ENCODE measurements around the gene RSAD1.

RSAD1 gene

DNA sequence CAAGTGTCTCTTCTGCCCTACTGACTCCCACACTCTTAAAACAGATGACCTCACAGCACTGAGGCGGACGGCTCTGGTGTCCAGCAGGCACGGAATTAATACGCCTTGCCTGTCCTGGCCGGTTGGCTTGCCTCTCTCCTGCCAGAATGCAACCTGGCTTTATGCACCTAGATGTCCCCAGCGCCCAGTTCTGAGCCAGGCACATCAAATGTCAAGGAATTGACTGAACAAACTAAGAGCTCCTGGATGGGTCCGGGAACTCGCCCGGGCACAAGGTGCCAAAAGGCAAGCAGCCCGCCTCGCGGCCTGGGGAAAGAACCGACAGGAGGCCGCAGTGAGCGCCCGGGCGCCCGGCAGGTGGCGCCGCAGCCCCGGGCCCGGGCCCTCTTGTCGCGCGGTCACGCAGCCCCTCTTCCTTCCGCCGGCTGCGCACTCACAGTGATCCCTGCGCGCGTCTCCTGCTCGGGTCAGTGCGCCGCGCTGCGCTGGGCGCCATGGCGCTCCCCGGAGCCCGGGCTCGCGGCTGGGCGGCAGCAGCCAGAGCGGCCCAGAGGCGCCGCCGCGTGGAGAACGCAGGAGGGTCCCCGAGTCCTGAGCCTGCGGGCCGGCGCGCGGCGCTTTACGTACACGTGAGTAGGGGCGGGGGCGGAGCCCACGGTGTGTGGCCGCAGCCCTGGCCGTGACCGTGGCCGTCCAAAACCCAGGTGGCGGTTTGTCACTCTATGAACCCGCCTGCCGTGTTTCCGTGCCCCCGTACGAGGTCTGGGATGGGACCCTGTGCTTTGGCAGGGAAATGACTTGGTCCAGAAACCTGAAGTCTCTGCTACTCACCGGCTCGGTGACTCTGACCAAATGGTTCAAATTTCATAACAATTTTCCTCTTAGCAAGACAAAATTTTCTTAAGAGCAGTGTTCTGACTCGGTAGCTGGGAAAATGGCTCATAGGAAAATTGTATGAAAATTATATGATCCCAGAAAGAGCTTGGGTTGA, at the start of gene RSAD1:
RSAD1 (plus strand) TSS at position 470 of the 991 bp plus-strand sequence; CDS start at position 495, 25 bp downstream.
- peak; percentile 73 to 76 for DNase-seq (ENCODE audit: low read depth in 2 of 2)

DNA sequence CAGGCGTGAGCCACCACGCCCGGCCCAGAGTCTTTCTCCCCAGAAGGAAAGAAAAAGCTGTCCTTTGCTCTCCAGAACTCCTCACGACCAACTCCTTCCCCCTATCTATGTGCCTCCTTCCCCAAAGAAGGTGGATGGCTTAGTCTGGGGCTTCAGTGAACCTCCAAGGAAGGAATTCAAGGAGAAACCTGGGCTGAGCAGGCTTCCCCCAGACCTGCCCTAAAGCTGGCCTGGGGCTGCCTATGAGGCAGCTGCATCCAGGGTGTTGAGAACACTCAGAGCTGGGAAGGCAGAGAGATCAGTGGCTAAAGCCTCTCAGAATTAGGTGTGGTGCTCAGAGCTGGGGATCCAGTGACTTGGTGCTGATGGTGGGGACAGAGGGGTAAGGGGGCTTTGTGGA, 48.9 kb upstream of the RSAD1 start:
- DNase-seq (ENCODE audit: low read depth in 2 of 2) = no peak

DNA sequence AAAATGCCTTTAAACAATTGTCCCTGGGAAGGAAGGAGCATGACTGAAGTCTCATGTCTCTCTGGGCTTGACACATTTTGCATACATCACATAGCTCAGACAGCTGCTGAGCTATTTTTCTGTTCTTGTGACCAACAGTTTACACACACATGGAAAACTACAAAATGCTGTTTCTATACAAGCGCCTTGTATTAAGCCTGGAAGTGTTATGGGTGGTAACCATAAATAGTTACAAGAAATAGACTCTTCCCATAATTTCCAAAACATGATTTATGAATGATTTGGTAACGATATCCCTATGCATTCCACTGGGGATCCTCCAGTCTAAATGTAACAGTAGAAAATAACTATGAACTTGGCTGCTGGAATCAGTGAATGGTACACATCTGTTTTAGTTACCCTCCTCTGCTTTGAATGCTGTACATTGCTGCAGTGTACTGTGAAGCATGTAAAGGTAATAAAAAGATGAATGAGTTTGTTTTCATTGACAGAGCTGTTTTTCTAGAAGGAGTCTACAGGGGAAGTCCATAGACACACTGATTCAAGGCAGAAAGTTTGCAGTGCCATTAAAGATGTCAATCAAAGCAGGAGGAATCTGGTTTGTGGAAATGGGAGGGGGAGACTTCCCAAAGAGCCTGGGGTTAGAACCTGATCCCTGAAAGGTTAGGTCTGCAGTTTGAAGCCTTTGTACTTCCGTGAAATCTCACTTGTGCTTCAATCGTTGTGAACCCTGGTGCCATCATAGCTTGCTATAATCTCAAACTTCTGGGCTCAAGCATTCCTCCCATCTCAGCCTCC, 47.6 kb upstream of the RSAD1 start:
- DNase-seq (ENCODE audit: low read depth in 2 of 2) = no peak

DNA sequence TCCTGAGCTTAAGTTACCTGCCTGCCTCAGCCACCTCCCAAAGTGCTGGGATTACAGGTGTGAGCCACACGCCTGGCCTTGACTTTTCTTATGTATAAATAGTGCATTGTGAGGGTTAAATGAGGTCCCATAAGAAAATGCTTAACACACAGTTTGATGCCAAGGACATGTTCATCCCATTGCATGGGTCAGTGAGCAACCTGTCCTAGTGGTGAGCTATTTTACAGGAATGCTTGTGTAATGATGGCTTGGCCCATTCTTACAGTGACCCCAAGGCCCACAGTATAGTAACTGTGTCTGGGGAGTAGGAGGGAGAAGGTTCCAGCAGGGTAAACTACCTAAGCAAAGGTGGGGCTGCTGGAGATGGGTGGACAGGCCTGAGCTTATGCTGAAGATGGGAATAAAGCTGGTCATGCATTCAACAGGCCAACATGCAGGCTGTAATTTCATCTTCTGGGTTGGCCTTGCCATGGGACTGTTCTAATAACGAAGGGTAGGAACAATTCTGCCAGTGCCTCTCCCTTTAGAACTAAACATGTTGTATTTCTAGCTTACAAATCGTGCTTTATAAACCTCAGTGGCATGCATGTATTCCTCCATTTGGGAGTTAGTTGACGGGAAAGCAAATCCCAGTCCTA, 46.4 kb upstream of the RSAD1 start:
- DNase-seq (ENCODE audit: low read depth in 2 of 2) = no peak

DNA sequence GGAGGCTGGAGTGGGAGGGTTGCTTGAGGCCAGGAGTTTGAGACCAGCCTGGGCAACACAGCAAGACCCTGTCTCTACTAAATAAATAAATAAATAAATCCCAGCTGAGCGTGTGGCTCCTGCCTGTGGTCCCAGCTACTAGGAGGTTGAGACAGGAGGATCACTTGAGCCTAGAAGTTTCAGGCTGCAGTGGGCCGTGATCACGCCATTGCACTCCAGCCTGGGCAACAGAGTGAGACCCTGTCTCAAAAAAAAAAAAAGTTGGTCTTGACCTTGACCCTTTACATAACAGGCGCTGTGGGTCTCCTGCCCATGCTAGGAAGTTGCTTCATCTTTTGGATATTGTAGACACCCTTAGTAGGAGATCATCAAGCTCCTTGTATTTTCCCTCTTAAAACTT, 41.3 kb upstream of the RSAD1 start:
- DNase-seq (ENCODE audit: low read depth in 2 of 2) = no peak

DNA sequence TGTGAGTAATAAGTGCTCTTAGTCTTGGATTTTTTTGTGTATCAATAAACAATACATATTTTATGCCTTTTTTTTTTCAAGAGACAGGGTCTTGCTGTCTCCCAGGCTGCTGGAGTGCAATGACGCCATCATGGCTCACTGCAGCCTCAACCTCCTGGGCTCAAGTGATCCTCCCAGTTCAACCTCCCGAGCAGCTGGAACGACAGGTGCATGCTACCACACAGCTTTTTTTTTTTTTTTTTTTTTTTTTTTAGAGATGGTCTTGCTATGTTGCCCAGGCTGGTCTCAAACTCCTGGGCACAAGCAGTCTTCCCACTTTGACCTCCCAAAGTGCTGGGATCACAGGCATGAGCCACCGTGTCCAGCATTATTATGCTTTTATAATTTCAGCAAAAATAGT, 39.7 kb upstream of the RSAD1 start:
- no peak for DNase-seq (ENCODE audit: low read depth in 2 of 2)

DNA sequence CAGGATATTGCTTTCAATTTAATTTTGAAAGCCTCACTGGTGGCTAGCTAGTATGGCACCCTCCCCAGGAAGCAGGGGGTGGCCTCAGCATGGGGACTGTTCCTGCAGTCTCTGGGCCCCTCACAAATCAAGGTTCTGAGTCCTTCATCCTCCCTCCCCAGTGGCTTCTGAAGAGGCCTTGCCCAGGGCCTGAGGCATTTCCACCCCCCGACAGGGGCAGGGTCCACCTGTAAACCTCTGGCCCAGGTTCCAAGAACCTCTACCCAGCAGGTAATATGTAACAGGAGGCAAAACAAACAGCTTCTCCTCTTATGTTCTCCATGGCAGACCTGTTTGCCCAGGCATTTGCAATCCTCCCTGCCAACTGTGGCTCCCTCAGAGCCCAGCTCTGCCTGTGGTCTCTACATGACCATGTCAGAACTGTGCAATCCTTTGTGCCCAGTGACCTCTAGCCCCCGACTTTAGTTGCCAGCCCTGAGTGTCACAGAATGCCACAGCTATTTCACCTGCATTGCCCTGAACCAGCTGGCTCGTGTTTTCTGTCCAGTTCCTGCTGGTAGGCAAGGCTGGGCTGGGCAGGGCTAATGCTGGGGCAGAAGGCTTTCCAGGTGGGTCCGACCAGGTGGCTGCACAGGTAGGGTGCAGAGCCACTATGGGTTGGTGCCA, 38.4 kb upstream of the RSAD1 start:
- DNase-seq (ENCODE audit: low read depth in 2 of 2) = no peak

DNA sequence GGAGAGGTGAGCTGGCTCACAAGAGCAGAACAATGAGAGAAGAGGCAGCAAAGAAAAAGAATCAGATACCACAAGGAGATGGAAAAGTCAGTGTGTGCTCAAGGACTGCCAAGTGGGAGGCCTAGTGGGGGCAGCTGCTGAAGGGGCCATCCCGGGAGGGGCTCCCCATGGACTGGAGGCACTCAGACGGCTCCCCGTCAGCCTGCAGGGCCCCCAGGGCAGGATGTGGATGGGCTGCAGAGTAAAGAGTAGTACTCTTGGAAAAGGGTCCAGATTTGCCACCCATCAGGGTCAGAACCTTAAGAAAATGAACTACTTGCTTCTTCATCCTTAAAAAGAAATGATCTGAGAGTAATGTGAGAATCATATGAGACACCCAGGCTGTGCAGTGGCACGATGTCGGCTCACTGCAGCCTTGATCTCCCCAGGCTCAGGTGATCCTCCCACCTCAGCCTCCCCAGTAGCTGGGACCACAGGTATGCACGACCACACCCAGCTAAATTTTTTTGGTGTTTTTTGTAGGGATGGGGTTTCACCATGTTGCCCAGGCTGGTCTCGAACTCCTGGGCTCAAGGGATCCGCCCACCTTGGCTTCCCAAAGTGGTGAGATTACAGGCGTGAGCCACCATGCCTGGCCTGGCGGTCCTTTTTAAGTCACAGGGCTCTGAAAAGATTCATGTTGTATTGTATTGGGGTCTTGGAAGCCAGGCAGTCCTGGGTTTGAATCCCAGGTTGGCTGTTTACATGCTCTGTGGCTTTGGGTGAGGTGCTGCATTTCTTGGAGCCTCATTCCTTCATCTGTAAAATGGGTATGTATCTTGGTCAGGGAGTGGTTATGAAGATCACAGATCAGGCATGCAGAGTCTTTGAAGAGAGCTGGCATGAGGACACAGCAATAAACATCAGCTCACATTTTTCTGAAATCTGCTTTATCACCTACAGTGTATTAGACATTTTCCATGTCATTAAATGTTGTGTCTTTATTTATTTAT, 37.5 kb upstream of the RSAD1 start:
- no peak for DNase-seq (ENCODE audit: low read depth in 2 of 2)

DNA sequence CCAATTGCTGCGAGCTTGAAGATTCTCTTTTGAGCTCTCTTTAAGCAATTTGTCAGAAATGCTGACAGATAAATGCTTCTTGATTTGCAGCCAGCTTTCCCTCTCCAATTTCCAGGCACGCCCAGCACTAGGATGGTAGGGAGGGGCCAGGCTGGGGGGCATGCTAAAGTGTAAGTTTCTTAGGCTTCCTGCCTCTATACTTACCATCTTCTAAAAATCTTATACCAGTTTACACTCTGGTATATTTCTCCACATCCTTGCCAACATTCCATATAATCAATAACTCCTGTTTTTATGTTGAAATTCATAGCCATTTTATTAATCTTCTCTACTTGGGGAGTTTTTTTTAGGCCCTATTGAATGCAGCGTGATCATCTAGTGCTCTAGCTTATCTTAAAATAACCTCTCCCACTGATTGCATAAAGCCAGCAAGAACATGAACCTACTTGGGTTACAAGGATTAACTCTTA, 35.1 kb upstream of the RSAD1 start:
- DNase-seq (ENCODE audit: low read depth in 2 of 2) = no peak

DNA sequence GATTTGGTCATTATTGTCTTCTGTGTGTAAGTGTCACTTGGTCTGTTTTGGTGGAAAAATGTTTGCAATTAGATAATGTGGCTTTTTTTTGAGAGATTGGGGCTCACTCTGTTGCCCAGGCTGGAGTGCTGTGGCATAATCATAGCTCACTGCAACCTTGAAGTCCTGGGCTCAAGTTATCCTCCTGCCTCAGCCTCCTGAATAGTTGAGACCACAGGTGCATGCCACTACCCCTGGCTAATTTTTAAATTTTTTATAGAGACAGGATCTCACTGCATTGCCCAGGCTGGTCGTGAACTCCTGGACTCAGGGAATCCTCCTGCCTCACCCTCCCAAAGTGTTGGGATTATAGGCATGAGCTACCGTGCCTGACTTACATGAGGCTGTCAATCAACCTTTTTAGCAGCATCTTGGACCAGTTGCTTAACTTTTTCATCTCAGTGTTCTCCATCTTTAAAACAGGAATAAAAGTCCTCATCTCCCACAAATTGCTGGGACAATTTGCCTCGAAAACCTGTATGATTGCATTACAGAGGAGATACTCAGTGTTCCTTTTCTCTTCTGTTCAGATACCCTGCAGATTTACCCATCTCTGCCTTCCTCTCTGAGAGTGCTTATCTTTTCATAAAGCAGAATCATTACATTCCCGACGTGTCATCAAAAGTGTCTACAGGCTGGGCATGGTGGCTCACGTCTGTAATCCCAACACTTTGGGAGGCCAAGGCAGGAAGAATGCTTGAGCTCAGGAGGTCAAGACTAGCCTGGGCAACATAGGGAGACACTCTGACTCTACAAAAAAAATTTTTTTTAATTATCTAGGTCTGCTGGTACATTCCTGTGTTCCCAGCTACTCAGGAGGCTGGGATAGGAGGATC, 33.6 kb upstream of the RSAD1 start:
- no peak for DNase-seq (ENCODE audit: low read depth in 2 of 2)

DNA sequence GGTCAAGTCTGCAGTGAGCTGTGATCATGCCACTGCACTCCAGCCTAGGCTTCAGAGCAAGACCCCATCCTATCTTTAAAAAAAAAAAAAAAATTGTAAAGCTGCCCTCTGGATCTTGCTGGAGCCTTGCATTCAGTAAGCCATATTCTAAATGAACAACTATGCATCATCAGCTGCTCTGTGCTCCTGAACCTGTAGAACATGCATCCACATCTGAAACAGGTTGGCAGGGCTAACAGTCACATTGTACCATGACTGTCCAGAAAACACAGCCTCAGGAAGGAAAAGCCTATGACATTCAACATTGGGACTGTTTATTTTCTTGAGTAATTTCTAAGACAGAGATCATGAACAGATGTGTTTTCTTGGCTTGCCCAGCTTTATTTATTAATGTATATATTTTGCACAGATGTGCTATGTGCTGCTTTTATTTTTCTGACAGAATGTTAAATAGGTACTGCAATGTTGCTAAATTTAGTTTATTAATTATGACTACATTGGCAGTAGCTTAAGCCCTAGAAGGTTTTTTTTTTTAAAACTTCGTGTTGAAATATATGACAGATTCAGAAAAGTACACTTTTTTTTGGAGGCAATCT, 32.8 kb upstream of the RSAD1 start:
- DNase-seq (ENCODE audit: low read depth in 2 of 2) = no peak

DNA sequence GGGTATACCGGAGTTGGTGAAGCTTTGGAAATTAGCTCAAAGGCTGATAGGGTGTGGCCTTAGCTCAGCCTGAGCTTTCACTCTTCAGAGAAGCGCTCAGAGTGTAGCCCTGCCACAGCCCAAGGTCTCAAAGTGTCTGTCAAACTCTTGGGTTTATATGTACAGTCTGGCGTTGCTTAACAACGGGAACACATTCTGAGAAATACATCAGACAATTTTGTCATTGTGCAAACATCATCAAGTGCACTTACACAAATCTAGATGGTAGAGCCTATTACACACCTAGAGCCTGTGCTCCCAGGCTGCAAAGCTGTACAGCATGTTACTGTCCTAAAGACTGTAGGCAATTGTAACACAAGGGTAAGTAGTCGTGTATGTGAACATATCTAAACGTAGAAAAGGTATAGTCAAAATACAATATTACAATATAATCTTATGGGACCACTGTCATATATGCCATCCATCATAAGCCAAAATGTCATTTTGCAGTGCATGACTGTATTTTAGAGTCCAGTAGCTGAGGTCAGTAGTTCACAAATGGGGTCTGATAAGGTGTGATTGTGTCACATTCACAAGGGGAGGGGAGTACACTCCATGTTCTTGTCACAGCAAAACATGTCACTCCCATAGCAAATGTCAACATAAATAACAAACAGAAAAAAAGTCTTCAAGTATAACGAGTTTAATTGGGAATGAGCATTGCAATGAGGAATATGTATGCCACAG, 30.6 kb upstream of the RSAD1 start:
- DNase-seq (ENCODE audit: low read depth in 2 of 2) = no peak

DNA sequence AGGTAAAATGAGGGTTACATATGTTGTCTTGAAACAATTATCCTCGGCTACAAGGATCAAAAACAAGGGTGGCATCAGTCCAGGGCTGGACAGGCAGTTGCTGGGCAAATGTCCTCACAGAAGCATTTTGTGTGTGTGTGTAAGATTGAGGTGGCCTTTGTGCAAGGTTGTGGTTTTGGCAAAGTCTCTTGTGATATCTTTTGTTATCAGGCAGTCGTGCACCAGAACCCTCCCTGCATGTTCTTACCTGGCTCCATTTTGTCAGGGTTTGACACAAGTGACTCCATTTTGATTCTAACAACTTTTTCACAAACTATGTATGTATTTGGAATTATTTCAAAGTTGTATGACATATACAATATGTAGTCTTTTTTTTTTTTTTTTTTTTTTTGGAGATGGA, 30.0 kb upstream of the RSAD1 start:
- no peak for DNase-seq (ENCODE audit: low read depth in 2 of 2)

DNA sequence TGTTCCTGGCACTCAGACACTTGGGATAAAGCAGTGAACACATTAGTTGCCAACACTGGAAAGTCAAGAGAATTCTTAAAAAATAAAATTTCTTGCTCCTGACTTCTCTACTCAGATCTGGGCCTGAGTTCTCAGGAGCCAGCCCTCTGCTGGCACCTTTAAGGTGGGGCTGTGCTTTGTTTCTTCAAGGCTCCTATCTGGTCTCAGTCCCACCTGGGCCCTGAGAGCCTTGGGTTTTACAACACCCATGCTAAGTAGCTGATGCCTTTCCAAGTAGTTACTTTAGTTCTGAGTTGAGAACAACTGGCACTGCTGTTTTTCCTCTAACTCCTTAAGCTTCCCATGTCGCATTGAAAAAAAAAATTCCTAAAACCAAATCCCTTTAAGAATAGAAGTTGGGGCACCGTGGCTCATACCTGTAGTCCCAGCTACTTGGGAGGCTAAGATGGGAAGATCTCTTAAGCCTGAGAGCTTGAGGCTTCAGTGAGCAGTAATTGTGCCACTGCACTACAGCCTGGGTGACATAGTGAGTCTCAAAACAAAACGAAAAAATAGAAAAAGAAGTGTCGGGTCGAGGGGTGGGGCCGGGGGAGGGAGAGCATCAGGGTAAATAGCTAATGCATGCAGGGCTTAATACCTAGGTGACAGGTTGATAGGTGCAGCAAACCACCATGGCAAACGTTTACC, 26.6 kb upstream of the RSAD1 start:
- no peak for DNase-seq (ENCODE audit: low read depth in 2 of 2)

DNA sequence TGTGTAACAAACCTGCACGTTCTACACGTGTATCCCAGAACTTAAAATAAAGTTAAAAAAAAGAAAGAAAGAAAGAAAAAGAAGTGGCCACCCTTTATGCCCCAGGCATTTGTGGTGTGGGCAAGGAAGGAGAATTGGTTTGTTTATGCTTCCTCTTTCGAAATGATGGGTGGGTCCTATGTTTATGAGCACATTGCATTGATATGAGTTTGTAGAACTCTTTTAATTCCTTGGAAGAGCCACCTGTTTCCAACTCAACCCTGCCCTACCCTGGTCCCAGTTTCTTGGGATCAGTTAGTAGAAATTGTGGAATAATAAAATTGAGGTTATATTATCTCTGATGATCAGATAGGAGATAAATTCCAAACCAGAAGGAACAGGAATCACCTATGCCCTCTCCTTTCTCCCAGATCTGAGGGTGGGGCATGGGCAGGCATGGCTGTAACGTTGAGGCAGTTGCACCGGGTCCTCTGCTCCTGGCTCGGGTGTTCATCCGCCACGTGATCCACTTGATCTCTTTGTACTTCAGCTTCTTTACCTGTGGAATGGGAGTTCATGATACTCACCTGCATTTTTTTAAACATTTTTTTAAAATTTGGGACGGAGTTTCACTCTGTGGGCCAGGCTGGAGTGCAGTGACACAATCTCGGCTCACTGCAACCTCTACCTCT, 25.9 kb upstream of the RSAD1 start:
- DNase-seq (ENCODE audit: low read depth in 2 of 2) = no peak

DNA sequence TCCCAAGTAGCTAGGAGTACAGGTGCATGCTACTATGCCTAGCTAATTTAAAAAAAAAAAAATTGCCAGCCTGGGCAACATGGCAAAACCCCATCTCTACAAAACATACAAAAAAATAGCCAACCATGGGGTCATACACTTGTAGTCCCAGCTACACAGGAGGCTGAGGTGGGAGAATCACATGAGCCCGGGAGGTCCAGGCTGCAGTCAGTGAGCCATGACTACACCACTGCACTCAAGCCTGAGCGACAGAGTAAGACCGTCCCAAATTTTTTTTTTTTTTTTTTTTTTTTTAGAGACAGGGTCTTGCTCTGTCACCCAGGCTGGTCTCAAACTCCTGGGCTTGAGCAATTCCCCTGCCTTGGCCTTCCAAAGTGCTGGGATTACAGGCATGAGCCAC, 24.8 kb upstream of the RSAD1 start:
- DNase-seq (ENCODE audit: low read depth in 2 of 2) = no peak

DNA sequence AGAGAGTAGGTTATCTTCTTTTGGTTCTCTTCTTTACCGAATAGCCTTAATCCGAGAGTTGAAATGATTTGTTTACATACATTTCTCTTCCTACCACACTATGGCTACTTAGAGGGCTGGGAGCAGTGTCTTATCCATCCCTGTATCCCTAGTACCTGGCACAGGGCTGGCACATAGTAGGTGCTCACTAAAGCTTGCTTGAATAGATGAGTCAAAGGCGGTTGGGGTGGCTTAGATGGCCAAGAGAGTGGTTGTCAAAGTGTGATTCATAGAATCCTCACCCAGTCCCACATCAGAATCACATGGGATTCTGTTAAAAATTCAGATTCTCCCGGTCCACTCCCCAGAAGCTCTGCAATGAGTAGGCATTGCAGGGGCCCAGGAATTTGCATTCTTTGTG, 21.0 kb upstream of the RSAD1 start:
- no peak for DNase-seq (ENCODE audit: low read depth in 2 of 2)
